Measurements from ENCODE around the gene EPGN.

GRCh38 chr4:74327762-74328161 lies 19.5 kb downstream of the EPGN start:
- no peak for TF ChIP-seq ATF3 (CRISPR knock-in tag; IDR thresholded peaks at IDR 0.05)
- no peak for TF ChIP-seq THAP9 (CRISPR knock-in tag; IDR thresholded peaks at IDR 0.05; ENCODE audit: borderline replicate concordance)
- TF ChIP-seq CTCF (CRISPR knock-in tag; IDR thresholded peaks at IDR 0.05): no peak
- TF ChIP-seq ONECUT2 (CRISPR knock-in tag; IDR thresholded peaks at IDR 0.05): no peak
